ENCODE measurements around the gene FBRSL1.

The FBRSL1 gene

GRCh38 chr12:132513458-132514135 lies 23.6 kb downstream of the FBRSL1 start:
- DNase-seq, result no peak

DNA sequence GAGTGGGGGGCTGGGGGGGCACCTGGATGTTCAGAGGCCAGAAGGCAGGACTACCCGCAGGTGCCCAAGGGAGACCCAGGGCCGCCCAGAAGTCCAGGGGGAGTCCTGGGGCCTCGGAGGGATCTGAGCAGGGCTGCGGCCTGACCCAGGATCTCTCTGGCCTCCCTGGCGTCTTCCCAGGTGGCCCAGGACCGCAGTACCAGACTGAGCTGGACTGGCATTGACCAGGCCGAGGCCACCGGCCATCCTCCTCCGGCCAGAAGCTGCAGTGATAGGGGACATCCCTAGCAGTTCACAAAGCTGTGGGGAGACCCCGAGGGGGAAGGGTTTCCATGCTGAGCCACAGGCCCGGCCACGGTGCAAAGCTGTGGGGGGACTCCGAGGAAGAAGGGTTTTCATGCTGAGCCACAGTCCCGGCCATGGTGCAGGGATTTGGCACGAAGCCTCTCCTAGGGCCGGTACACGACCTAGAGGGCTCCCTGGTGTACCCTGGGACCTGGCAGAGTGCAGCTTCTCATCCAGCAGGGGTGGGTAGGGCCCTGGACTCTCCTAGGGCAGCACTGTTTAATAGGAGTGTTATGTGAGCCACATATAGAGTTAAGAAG lies 24.4 kb downstream of the FBRSL1 start:
- DNase-seq, result no peak

DNA sequence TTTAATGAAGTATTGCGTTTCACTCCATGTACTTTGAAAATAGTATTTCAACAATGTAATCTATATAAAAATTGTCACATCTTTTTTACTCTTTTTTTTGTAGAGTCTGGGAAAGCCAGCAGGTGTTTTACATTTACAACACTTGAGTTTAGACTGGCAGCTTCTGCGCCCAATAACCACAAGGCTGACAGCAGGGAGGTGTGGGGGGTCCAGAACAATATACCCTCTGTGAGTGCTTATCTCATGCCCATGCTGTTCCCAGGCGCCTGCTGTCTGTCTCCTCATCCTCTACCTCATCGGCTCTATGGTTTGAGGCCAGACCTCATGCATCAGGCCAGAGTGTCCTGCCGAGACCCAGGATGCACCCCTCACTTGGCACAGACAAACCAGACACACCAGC lies 24.9 kb downstream of the FBRSL1 start:
- DNase-seq, result peak; percentile 51

- no peak for DNase-seq
Observed at GRCh38 chr12:132516095-132517012, 26.4 kb downstream of the FBRSL1 start.

GRCh38 chr12:132517013-132517739 lies 27.2 kb downstream of the FBRSL1 start:
- DNase-seq, result no peak

GRCh38 chr12:132517740-132518100 lies 27.8 kb downstream of the FBRSL1 start:
- DNase-seq, result no peak

DNA sequence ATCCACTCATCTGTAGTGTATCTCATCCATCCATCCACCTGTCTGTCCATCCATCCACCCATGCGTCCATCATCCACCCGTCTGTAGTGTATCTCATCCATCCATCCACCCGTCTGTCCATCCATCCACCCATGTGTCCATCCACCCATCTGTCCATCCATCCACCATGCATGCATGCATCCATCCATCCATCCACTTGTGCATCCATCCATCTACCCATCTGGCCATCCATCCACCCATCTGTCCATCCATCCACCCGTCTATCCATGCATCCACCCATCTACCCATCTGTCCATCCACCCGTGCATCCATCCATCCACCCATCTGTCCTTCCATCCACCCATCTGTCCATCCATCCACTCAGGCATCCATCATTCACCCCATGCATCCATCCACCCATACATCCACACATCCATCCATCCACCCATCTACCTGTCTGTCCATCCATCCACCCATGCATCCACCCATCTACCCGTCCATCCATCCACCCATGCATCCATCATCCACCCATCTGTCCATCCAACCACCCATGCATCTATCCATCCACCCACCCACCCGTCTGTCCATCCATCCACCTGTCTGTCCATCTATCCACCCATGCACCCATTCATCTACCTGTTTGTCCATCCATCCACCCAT lies 28.5 kb downstream of the FBRSL1 start:
- DNase-seq, result no peak

GRCh38 chr12:132520421-132521199 lies 30.7 kb downstream of the FBRSL1 start:
- no peak for DNase-seq

DNA sequence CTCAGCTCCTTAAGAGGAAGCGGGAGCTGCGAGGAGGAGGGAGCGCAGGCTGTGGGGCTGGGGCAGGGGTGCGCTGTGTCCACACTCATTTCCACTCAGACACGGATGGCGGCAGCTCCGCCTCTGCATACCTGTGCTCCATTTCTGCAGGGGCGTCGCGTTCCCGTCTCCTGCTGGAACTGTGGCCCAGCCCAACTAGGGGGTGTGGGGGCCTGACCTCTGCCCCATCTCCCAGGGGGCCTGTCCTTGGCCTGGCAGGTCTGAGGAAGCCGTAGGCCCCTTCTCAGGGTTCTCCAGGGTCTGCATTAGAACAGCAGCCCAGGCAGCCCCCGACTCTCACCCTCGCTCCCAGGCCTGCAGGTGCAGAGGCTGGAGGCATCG lies 31.2 kb downstream of the FBRSL1 start:
- DNase-seq, result no peak

DNA sequence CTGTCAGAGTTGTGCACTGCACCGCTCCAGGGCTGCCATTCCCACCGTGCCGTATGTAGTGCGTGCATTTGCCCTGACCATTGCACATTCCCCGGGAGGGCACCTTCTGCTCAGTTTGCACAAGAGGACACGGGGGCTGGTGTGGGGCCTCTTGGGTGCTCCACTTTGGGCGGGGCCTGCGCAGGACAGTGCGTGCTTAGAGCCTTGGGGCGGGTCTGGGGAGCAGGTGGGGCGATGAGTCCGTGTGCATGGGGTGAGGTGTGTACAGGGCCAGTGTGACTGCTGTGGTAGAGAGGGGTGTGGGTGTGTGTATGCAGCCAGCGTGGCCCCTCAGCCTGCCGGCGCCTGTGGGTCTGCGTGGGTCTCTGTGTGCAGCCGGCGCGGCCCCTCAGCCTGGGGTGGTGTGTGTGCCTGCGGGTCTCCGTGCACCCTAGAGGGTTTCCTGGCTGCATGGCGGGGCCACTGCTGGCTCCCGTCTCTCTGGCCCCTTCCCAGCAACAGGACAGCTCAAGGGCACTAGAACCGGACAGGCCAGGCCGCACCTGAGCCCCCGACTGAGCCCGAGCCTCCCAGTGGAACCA lies 31.9 kb downstream of the FBRSL1 start:
- DNase-seq, result no peak

- no peak for DNase-seq
Observed at GRCh38 chr12:132522592-132523380, 32.8 kb downstream of the FBRSL1 start.

- peak; percentile 84 for DNase-seq
Observed at GRCh38 chr12:132523576-132524331, 33.8 kb downstream of the FBRSL1 start.

DNA sequence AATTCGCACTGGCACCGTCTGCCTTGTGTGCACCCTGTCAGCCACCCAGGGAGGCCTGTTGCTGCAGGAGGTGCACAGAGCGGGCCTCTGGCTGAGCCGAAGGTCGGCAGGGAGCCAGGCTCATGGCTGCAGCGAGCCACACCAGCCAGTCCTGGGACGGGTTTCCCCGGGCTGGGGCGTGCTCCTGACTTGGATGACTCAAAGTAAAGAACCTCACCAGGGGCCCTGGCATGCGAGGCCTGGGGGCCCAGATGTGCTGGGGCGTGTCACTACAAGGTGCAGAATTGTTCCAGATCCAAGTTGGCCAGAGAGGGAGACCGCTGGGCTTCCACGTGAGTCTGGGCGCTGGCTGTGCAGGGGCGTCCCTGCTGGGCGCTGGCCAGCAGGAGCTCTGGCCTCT lies 34.5 kb downstream of the FBRSL1 start:
- DNase-seq, result no peak

DNA sequence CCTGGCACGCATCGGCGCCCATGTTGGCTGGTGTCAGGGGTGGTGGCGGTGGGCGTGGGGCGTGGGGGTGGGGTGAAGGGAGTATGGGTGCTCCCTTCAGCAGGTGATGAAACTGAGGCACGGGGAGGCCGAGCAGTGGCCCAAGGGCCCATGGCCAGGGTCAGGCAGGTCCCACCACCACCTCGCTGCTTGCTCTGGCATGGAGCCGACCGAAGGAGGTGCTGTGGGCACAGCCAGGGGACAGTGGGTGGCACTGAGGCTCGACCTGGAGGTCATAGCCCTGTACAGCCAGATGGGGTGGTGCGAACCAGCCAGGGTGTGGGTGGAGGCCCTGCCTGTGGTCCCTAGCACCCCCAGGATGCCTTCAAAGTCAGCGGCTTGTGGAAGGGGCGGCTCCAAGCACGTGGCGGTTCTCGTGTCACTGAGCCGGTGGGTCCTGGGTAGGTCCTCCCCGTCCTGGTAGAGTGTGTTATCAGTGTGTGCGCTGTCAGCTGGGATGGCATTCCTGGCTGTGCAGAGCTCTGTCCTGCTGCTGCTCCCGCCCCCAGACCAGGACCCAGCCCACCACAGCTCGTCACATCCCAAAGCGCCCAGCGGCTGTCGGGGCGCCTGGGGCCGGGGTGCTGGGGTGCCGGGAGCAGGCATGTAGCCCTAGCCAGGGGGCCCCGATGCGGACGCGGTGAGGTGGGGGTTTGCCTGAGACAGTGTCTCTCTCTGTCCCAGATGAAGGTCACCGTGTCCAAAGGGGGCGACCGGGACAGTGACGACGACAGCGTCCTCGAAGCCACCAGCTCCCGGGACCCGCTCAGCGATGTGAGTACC lies 35.3 kb downstream of the FBRSL1 start:
- no peak for DNase-seq

DNA sequence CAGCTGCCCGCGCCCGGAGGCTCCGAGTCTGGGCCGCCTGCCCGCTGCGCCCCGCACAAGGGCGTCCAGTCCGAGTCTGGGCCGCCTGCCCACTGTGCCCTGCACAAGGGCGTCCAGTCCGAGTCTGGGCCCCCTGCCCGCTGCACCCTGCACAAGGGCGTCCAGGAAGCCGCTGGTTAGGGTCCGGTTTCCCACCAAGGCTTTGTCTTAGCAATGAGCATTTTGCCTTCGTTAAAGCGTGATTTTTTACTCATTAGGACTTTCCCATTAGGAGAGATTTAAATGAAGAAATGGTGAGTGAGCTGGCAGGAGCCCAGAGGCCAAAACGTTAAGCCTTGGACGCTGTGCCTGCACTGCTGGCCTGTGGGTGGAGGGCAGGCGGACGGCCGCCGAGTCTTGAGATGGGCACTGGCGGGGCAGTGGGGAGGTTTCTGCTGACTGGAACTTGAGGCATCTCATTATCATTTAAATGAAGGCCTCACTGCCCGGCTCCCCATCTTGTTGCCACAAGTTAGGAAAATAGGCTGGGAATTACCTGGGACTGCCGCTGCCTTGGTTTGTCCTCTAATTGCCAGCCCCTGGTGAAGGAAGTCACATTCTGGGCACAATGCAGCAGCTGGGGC lies 36.0 kb downstream of the FBRSL1 start:
- DNase-seq, result no peak

- no peak for DNase-seq
Observed at GRCh38 chr12:132527186-132527882, 37.4 kb downstream of the FBRSL1 start.

GRCh38 chr12:132527883-132528264 lies 37.9 kb downstream of the FBRSL1 start:
- no peak for DNase-seq

GRCh38 chr12:132528564-132529106 lies 38.7 kb downstream of the FBRSL1 start:
- DNase-seq, result no peak
